K562 (cell line): ENCODE measurements around the gene FAM83D. TPM values are rescaled to one million over a fixed set of nuclear protein-coding genes. Genes with fewer than 3 reads are reported as not detected.

Experiments used
- ATAC-seq: fragments of 200-7000 bp; cut with Tn5 transposase; 3 replicates; pipeline ENCODE4 v1.9.1; 2020; ENCODE audit warnings: moderate library complexity
- BruUV-seq: library from RNA; stranded (reverse); fragments of 400-500 nt; replicated peaks from 2 replicates; lab custom pipeline; 2021; lab: Mats Ljungman, UMichigan
- CTCF ChIA-PET: fragments of 300-600 bp; formaldehyde crosslinking; extraction: SDS; loops from one replicate; lab custom pipeline; 2021; ENCODE audit warnings: low intra/inter-chr PET ratio; lab: Yijun Ruan, JAX
- POLR2A ChIA-PET: fragments of 300-600, 350-650 bp; sonication (Branson Sonifier 250); formaldehyde crosslinking; extraction: SDS; loops from one replicate; lab custom pipeline; 2021; ENCODE audit warnings: antibody characterized with exemption, inconsistent platforms; lab: Yijun Ruan, JAX
- DNase-seq, 4 experiments: peaks; one replicate each; pipeline versions ENCODE4 v3.0.0 to v3.0.0-alpha.2; 2011 to 2018; ENCODE audit warnings: low spot score in 3 of 4, mixed read lengths in 3 of 4; ENCODE audit errors: extremely low read depth in 1 of 4
- FAIRE-seq: peaks from 2 replicates; lab custom pipeline; 2011; peaks lifted over from hg19 to GRCh38; lab: Jason Lieb, UNC
- H2AFZ ChIP-seq: 2 replicates; pipeline ENCODE4 v1.6.0; 2011; ENCODE audit warnings: low read depth, low read length, control low read depth, inconsistent platforms
- H3K27ac ChIP-seq: fragments of 200-600 bp; 3 replicates; pipeline ENCODE4 v1.8.0; 2011; ENCODE audit warnings: low read depth, mild to moderate bottlenecking, control low read depth, inconsistent platforms, low read length, moderate library complexity, mixed read lengths; ENCODE audit errors: extremely low read depth
- H3K27me3 ChIP-seq, 2 experiments: fragments of 300-600 bp in 1 of 2; 2 replicates in 1 of 2; 3 replicates in 1 of 2; pipeline versions ENCODE4 v1.6.0 to v1.8.0; 2011; ENCODE audit warnings: inconsistent platforms in 2 of 2, low read length in 2 of 2, mild to moderate bottlenecking in 1 of 2, mixed read lengths in 1 of 2, moderate library complexity in 1 of 2; ENCODE audit not compliant: control insufficient read depth in 2 of 2, insufficient read depth in 2 of 2
- H3K36me3 ChIP-seq: fragments of 300-600 bp; 3 replicates; pipeline ENCODE4 v1.8.0; 2011; ENCODE audit warnings: mild to moderate bottlenecking, low read length, inconsistent platforms; ENCODE audit not compliant: control insufficient read depth, insufficient read depth
- H3K4me1 ChIP-seq, 2 experiments: fragments of 200-600 bp in 1 of 2; replicated peaks in 1 of 2; 2 replicates in 1 of 2; 3 replicates in 1 of 2; pipeline versions ENCODE4 v1.5.1 to v1.8.0; 2011; ENCODE audit warnings: inconsistent platforms in 2 of 2, low read length in 2 of 2, mild to moderate bottlenecking in 1 of 2, mixed read lengths in 1 of 2, moderate library complexity in 1 of 2; ENCODE audit not compliant: control insufficient read depth in 2 of 2, insufficient read depth in 2 of 2
- H3K4me2 ChIP-seq: 2 replicates; pipeline ENCODE4 v1.6.1; 2011; ENCODE audit warnings: low read length, control low read depth, inconsistent platforms, mixed read lengths; ENCODE audit not compliant: insufficient read depth
- H3K4me3 ChIP-seq: fragments of 200-600 bp; sonication (generic), shearing (Covaris generic); 2 replicates; pipeline ENCODE4 v1.5.1; 2016; ENCODE audit warnings: control low read depth, inconsistent platforms
- H3K79me2 ChIP-seq: fragments of 200-600 bp; 3 replicates; pipeline ENCODE4 v1.8.0; 2011; ENCODE audit warnings: low read length, inconsistent platforms; ENCODE audit not compliant: control insufficient read depth, insufficient read depth
- H3K9ac ChIP-seq, 2 experiments: 2 replicates each; pipeline versions ENCODE4 v1.6.0 to v1.6.1; 2011; ENCODE audit warnings: low read depth in 2 of 2, low read length in 2 of 2, control low read depth in 1 of 2, inconsistent platforms in 1 of 2, mild to moderate bottlenecking in 1 of 2, mixed read lengths in 1 of 2; ENCODE audit not compliant: insufficient read depth in 1 of 2
- H3K9me1 ChIP-seq: one replicate; pipeline ENCODE4 v1.6.0; 2011; ENCODE audit warnings: inconsistent platforms, mild to moderate bottlenecking, low read length, moderate library complexity; ENCODE audit not compliant: control insufficient read depth, insufficient read depth
- H3K9me3 ChIP-seq: replicated peaks from 2 replicates; pipeline ENCODE4 v1.5.1; 2011; ENCODE audit warnings: low read depth, low read length, inconsistent platforms; ENCODE audit not compliant: control insufficient read depth, insufficient read depth
- H4K20me1 ChIP-seq: replicated peaks from 2 replicates; pipeline ENCODE4 v1.6.1; 2011; ENCODE audit warnings: low read length, inconsistent platforms, mixed read lengths; ENCODE audit not compliant: control insufficient read depth, insufficient read depth
- ATF1 ChIP-seq, 2 experiments: fragments of 450-650 bp in 1 of 2; IDR thresholded peaks; 2 replicates each; pipeline ENCODE4 v1.6.1; 2016; ENCODE audit warnings: missing compliant biosample characterization in 1 of 2, missing genetic modification characterization in 1 of 2
- ETV1 ChIP-seq: fragments of 450-650 bp; conservative IDR thresholded peaks from 2 replicates; pipeline ENCODE4 v1.6.1; 2016; ENCODE audit warnings: missing genetic modification characterization, control low read depth, low read depth, missing compliant biosample characterization
- HLTF ChIP-seq: fragments of 450-650 bp; IDR thresholded peaks from 2 replicates; pipeline ENCODE4 v1.6.1; 2016
- NUFIP1 ChIP-seq: fragments of 450-650 bp; IDR thresholded peaks from 2 replicates; pipeline ENCODE4 v1.6.1; 2018; ENCODE audit not compliant: partially characterized antibody
- RBFOX2 ChIP-seq: fragments of 200-400 bp; formaldehyde crosslinking; IDR thresholded peaks from 2 replicates; pipeline ENCODE4 v1.6.1; 2017; ENCODE audit warnings: low read depth, mild to moderate bottlenecking, low read length, moderate library complexity
- SETDB1 ChIP-seq: IDR thresholded peaks from one replicate; pipeline ENCODE4 v1.6.1; 2012; ENCODE audit warnings: low read length, control low read depth, inconsistent platforms
- TAF9B ChIP-seq: fragments of 450-650 bp; IDR thresholded peaks from 2 replicates; pipeline ENCODE4 v1.6.1; 2018; ENCODE audit warnings: mild to moderate bottlenecking; ENCODE audit not compliant: partially characterized antibody
- YBX1 ChIP-seq: fragments of 450-650 bp; IDR thresholded peaks from 2 replicates; pipeline ENCODE4 v1.7.1; 2016; ENCODE audit warnings: mild to moderate bottlenecking
- ZFX ChIP-seq: sonication (generic); formaldehyde crosslinking; IDR thresholded peaks from 2 replicates; pipeline ENCODE4 v1.8.0; 2022; ENCODE audit warnings: mild to moderate bottlenecking, missing genetic modification reagents, moderate library complexity
- ZNF165 ChIP-seq: fragments of 250-450 bp; sonication (Bioruptor Pico); IDR thresholded peaks from 2 replicates; pipeline ENCODE4 v1.4.0; 2020; ENCODE audit warnings: borderline replicate concordance
- ZNF444 ChIP-seq: fragments of 250-450 bp; sonication (Bioruptor Pico); IDR thresholded peaks from 2 replicates; pipeline ENCODE4 v1.4.0; 2020; ENCODE audit warnings: mild to moderate bottlenecking, moderate library complexity
- ZNF780A ChIP-seq: fragments of 250-450 bp; sonication (Bioruptor Pico); IDR thresholded peaks from 2 replicates; pipeline ENCODE4 v1.5.0; 2021; ENCODE audit warnings: mild to moderate bottlenecking
- WGBS: fragments of 100-300 bp; shearing (Covaris generic); methylation state at CpG from one replicate; pipeline ENCODE4 v1.1.6; 2016; ENCODE audit warnings: low coverage, mixed read lengths; ENCODE audit not compliant: insufficient coverage; ENCODE audit errors: missing lambda C conversion rate; 5-methylcytosine and 5-hydroxymethylcytosine counted together
- in situ Hi-C: fragments of 300-500 bp; cut with MboI; formaldehyde crosslinking; loops from 4 replicates; pipeline ENCODE4 v1.15.0; 2018; ENCODE audit warnings: inconsistent platforms, mixed read lengths
- intact Hi-C: fragments of 100-400 bp; cut with micrococcal nuclease; formaldehyde crosslinking; loops from 2 replicates; pipeline ENCODE4 v1.14.2; 2022
- polyA plus RNA-seq, 8 experiments: library from polyadenylated mRNA; depleted of rRNA in 4 of 8; stranded (reverse) in 5 of 8; unstranded in 3 of 8; fragments of >200 nt; fragmentation: Nextera tagmentation in 2 of 8; fragmentation: Illumina TruSeq in 1 of 8; extraction: Ambion mirVana in 2 of 8; extraction: Trizol in 1 of 8; gene quantifications; 2 replicates each; pipeline versions ENCODE4 v1.2.1 to v1.2.3, GENCODE V29; 2011 to 2014; ENCODE audit warnings: inconsistent platforms in 1 of 8, missing spikeins in 1 of 8
- total RNA-seq, 7 experiments: library from RNA; depleted of rRNA in 6 of 7; stranded (reverse); fragments of >200 nt in 6 of 7; fragmentation: Illumina TruSeq in 2 of 7; extraction: Trizol in 2 of 7; gene quantifications; 2 replicates each; pipeline versions ENCODE4 v1.2.1 to v1.2.3, GENCODE V29; 2011 to 2021; ENCODE audit warnings: low replicate concordance in 1 of 7
- TF ChIP-seq, protein P1 (sequence below): sonication (generic); formaldehyde crosslinking; IDR thresholded peaks from 2 replicates; pipeline ENCODE4 v1.8.1; 2023; ENCODE audit warnings: missing genetic modification reagents, mild to moderate bottlenecking, borderline replicate concordance
- TF ChIP-seq, protein P2 (sequence below): fragments of 450-650 bp; formaldehyde crosslinking; IDR thresholded peaks from 2 replicates; pipeline ENCODE4 v1.4.0; 2020; ENCODE audit warnings: mild to moderate bottlenecking, moderate library complexity

Gene FAM83D
- total and polyA plus RNA-seq, 9 of the 15 experiments (the other 6 are each of a cell fraction or from before 2014, with no cell fraction given): 8.2 to 66.1 (median 43.5) TPM

DNA sequence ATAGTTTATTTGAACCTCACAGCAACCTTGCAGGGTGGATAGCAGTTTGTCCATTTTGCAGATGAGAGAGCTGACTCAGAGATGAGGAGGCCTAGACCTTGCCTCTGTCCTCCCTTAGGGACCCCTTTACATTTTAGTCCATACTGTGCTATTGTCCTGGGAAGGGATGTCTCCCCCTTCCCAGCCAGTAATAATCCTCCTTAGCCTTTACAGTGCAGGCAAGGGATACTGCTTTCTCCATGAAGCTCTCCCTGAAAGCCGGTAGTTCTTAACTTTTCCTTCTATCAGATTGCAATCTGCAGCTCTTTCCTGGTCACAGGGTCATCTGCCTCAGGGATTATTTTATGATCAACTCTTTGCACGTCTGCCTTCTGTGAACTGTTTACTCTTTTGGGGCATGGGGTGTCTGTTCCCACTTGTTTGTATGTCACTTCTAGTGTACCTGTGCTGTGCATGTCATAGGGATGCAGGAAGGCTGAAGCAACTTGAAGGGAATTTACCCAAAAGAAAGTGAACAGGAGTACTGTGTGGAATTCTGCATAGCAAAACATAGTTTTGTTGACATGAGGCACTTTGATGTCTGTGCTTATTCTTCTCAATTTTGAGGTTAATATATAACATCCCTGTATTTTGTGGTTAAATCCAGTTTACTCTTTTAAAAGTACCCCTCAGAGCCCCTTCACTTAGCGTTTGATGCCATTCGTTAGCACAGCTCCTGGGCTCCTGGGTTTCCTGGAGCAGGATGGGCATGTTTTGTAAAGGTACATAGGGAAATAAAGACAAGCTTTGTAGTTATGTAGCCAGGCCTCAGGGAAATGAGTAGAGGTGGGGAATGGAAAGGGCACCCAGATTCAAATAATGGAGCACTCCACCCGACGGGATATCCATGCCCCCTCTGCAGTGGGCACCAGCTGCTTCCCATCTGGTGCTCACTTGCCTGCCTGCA lies 74.0 kb downstream of the FAM83D start:
- no peak overlapping the region for H3K27ac ChIP-seq
- CTCF ChIA-PET: no interaction called here
- no peak overlapping the region for H3K9ac ChIP-seq
- FAIRE-seq (no peak), ATAC-seq (no peak), DNase-seq (no peak)
- H2AFZ ChIP-seq: no peak overlapping the region
- H3K9me1 ChIP-seq: peaks cover 4% of the 10 kb centered on the region
- no peaks in the 10 kb centered on the region; the same call in 2 of the 3 replicates for H3K79me2 ChIP-seq
- no peak overlapping the region for H3K4me3 ChIP-seq
- peaks cover 13 to 25% of the 10 kb centered on the region in 2 experiments; a peak in 4 of 5 replicates for H3K4me1 ChIP-seq
- H3K9me3 ChIP-seq: no peaks in the 10 kb centered on the region
- peaks cover 82% of the 10 kb centered on the region for H3K36me3 ChIP-seq
- H4K20me1 ChIP-seq: no peaks in the 10 kb centered on the region
- POLR2A ChIA-PET: interaction anchor here (0.7 to 1.5 kb wide), 3 partner anchors 12 to 517 kb away, joined by 3 to 5 read pairs (median 5); no protein-coding TSS in a partner anchor
- BruUV-seq: no TSS peak
- no peak overlapping the region for H3K4me2 ChIP-seq
- in situ Hi-C loops (no loop called here), intact Hi-C loops (loop anchor here (5.0 kb wide), 2 partner anchors 38 to 53 kb away; partner anchors contain the start of gene DHX35)
- whole genome bisulfite sequencing: 86% methylated on average over 6 of the region's 6 CpGs
- no peaks in the 10 kb centered on the region for H3K27me3 ChIP-seq
- TF ChIP-seq ZNF444 (CRISPR knock-in tag): no peak
- TF ChIP-seq ZNF165 (CRISPR knock-in tag): no peak
- TF ChIP-seq ATF1 (CRISPR knock-in tag; IDR thresholded peaks at IDR 0.05): no peak
- no peak for TF ChIP-seq ATF1 (tag; IDR thresholded peaks at IDR 0.05)
- TF ChIP-seq, protein P1, sequence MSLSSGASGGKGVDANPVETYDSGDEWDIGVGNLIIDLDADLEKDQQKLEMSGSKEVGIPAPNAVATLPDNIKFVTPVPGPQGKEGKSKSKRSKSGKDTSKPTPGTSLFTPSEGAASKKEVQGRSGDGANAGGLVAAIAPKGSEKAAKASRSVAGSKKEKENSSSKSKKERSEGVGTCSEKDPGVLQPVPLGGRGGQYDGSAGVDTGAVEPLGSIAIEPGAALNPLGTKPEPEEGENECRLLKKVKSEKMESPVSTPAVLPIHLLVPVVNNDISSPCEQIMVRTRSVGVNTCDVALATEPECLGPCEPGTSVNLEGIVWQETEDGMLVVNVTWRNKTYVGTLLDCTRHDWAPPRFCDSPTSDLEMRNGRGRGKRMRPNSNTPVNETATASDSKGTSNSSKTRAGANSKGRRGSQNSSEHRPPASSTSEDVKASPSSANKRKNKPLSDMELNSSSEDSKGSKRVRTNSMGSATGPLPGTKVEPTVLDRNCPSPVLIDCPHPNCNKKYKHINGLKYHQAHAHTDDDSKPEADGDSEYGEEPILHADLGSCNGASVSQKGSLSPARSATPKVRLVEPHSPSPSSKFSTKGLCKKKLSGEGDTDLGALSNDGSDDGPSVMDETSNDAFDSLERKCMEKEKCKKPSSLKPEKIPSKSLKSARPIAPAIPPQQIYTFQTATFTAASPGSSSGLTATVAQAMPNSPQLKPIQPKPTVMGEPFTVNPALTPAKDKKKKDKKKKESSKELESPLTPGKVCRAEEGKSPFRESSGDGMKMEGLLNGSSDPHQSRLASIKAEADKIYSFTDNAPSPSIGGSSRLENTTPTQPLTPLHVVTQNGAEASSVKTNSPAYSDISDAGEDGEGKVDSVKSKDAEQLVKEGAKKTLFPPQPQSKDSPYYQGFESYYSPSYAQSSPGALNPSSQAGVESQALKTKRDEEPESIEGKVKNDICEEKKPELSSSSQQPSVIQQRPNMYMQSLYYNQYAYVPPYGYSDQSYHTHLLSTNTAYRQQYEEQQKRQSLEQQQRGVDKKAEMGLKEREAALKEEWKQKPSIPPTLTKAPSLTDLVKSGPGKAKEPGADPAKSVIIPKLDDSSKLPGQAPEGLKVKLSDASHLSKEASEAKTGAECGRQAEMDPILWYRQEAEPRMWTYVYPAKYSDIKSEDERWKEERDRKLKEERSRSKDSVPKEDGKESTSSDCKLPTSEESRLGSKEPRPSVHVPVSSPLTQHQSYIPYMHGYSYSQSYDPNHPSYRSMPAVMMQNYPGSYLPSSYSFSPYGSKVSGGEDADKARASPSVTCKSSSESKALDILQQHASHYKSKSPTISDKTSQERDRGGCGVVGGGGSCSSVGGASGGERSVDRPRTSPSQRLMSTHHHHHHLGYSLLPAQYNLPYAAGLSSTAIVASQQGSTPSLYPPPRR (CRISPR knock-in tag): no peak
- no peak for TF ChIP-seq ETV1 (tag)
- no peak for TF ChIP-seq YBX1
- TF ChIP-seq, protein P2, sequence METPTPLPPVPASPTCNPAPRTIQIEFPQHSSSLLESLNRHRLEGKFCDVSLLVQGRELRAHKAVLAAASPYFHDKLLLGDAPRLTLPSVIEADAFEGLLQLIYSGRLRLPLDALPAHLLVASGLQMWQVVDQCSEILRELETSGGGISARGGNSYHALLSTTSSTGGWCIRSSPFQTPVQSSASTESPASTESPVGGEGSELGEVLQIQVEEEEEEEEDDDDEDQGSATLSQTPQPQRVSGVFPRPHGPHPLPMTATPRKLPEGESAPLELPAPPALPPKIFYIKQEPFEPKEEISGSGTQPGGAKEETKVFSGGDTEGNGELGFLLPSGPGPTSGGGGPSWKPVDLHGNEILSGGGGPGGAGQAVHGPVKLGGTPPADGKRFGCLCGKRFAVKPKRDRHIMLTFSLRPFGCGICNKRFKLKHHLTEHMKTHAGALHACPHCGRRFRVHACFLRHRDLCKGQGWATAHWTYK (CRISPR knock-in tag): no peak
- TF ChIP-seq ZFX: no peak
- no peak for TF ChIP-seq SETDB1
- no peak for TF ChIP-seq NUFIP1
- no peak for TF ChIP-seq HLTF
- TF ChIP-seq RBFOX2: no peak
- TF ChIP-seq TAF9B: no peak
- no peak for TF ChIP-seq ZNF780A (CRISPR knock-in tag)
